GM12864 (cell line): Measurements from ENCODE around the gene SLC6A20.

Experiments used
- DNase-seq: peaks from one replicate; pipeline ENCODE4 v3.0.0-alpha.2; 2011; ENCODE audit warnings: low read depth
- H3K4me3 ChIP-seq: 2 replicates; pipeline ENCODE4 v1.5.1; 2011; ENCODE audit warnings: mild to moderate bottlenecking, low read depth, low read length, control low read depth
- CTCF ChIP-seq: IDR thresholded peaks from 2 replicates; pipeline ENCODE4 v1.5.1; 2011; ENCODE audit warnings: low read depth, mild to moderate bottlenecking, moderate library complexity, low read length, control low read depth, inconsistent platforms; ENCODE audit errors: missing control alignments

SLC6A20 gene

GRCh38 chr3:45803252-45803935 is 7.1 kb upstream of the SLC6A20 start:
- no peak for DNase-seq
- H3K4me3 ChIP-seq = no peak overlapping the region
- TF ChIP-seq CTCF = no peak

GRCh38 chr3:45802146-45802545 is 5.8 kb upstream of the SLC6A20 start:
- no peak for DNase-seq
- no peak overlapping the region for H3K4me3 ChIP-seq
- TF ChIP-seq CTCF = no peak

- no peak for TF ChIP-seq CTCF
- no peak overlapping the region for H3K4me3 ChIP-seq
- DNase-seq = no peak
Observed at GRCh38 chr3:45800611-45801010, 4.3 kb upstream of the SLC6A20 start.

- H3K4me3 ChIP-seq = no peak overlapping the region
- TF ChIP-seq CTCF = no peak
- no peak for DNase-seq
Observed at GRCh38 chr3:45799586-45799985, 3.2 kb upstream of the SLC6A20 start.

- no peak overlapping the region for H3K4me3 ChIP-seq
- no peak for TF ChIP-seq CTCF
- DNase-seq = no peak
Observed at GRCh38 chr3:45798034-45798433, 1.7 kb upstream of the SLC6A20 start.

- DNase-seq = no peak
- no peak overlapping the region for H3K4me3 ChIP-seq
- TF ChIP-seq CTCF = no peak
Observed at GRCh38 chr3:45796902-45797637, 734 bp upstream of the SLC6A20 start.

GRCh38 chr3:45795509-45795881 is 841 bp downstream of the SLC6A20 start:
- TF ChIP-seq CTCF = no peak
- DNase-seq = no peak
- H3K4me3 ChIP-seq = no peak overlapping the region
